GM12865 (cell line): ENCODE results near the gene GAMT.

Experiments used
- DNase-seq: peaks from one replicate; pipeline ENCODE4 v3.0.0; 2010; ENCODE audit warnings: low read depth
- H3K4me3 ChIP-seq: 2 replicates; pipeline ENCODE4 v1.5.1; 2011; ENCODE audit warnings: mild to moderate bottlenecking, low read depth, low read length, control low read depth
- CTCF ChIP-seq: IDR thresholded peaks from 2 replicates; pipeline ENCODE4 v1.5.1; 2011; ENCODE audit warnings: low read length, control low read depth, low read depth, inconsistent platforms; ENCODE audit not compliant: insufficient read depth; ENCODE audit errors: missing control alignments

GAMT gene

DNA sequence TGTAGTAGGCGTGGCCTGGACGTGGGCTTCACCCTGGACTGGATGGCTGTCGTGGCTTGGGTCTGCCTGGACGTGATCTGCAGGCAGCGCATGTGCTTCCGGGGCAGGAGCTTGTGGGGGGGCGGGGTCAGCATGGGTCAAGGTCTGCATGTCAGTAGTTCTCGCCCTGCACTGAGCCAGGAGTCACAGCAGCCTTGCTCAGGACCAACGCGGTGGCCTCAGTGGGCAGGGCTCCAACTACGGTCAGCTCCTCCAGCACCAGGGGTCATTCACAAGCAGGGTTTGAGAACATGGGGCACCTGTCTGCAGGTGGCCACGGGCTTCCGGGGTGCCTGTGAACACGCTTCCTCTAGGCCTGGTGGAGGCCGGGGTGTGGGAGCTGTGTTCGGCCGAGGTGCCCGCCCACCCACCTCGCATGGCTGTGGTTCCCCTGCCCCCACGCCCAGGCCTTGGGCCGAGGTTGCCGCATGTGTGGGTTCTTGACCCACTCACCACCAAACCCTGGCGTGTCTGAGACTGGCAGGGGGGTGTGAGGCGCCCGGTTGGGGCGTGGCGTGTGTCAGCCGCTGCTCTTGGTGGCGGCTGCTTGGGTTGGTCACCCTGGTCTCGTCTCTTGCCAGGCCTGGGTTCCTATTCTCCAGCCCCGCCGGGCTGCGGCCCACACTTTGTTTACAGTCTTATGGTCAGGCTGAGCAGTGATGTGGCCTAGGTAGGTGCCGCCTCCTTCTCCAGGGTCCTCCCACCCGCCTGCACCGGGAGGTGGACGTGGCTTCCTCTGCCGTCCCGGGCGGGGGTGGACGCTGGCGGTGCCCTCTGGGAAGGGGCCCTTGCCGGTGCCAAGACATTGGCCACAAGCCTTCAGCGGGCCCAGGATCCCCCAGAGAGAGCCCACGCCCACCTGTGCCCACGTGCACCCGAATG lies 32.0 kb upstream of the GAMT start:
- DNase-seq = no peak
- no peak overlapping the region for H3K4me3 ChIP-seq
- TF ChIP-seq CTCF = no peak

DNA sequence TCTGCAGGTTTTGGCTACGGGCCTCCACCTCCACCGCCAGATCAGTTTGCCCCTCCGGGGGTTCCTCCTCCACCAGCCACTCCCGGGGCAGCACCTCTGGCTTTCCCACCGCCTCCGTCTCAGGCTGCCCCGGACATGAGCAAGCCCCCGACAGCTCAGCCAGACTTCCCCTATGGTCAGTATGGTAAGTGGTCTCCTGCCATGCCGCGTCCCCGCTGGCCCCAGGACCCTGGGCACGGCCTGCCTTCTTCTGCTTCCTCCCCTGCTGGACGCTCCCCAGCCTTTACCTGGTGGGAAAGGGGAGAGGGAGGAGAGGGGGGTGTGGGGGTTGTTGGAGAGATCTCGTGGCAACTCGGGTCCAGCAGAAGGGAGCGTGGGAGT lies 31.2 kb upstream of the GAMT start:
- TF ChIP-seq CTCF = no peak
- no peak for DNase-seq
- no peak overlapping the region for H3K4me3 ChIP-seq

DNA sequence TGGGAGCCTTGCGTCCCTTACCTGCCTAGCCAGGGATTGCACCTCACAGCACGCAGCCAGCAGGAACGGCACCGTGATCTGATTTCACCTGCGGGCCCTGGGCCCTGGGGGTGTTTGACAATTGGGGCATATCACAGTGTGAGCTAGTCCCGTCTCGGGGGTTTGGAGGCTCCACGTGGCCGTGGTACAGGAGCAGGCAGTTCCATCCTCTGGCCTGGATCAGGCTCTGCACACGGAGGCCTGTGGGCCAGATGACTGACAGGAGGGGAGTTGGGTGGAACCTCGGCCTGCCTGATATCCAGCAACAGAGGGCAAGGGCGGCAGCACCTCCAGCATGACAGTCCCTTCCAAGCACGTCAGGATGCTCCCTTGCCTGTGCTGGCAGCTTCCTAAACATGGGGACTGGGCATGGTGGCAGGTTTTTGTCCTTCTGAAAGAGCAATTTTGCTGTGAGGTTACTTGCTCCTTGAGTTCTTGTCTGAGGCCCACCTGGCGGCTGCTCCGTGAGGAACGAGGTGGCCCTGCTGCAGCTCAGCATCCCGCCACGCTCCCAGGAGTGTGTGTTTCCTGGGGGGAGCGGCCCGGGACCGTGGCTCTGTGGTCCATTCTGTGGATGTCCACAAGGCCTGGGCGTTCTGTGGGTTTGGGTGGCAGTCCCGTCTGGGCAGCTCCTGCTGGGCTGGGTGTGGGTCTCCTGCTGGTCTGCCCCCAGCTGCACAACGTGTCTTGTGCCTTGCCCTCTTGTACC lies 30.6 kb upstream of the GAMT start:
- no peak overlapping the region for H3K4me3 ChIP-seq
- no peak for TF ChIP-seq CTCF
- DNase-seq = no peak

DNA sequence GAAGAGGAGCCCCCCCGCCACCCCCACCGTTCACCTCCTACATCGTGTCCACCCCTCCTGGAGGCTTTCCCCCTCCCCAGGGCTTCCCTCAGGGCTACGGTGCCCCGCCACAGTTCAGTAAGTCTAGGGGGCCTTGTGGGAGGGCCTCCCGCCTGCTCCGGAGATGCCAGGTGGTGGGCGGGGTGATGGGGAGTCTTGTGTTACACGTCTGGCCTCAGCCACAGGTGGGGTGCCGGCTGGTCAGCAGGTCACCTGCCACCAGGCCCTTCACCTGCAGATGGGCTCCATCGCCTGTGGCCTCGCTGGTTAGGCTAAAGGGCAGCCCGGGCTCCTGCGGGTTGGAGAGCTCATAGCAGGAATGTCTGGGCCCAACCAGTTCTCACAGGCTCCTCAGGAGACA lies 28.9 kb upstream of the GAMT start:
- H3K4me3 ChIP-seq = no peak overlapping the region
- TF ChIP-seq CTCF = no peak
- DNase-seq = no peak

GRCh38 chr19:1429750-1430149 lies 28.4 kb upstream of the GAMT start:
- TF ChIP-seq CTCF = no peak

GRCh38 chr19:1428738-1429391 lies 27.5 kb upstream of the GAMT start:
- no peak for DNase-seq
- no peak for TF ChIP-seq CTCF
- no peak overlapping the region for H3K4me3 ChIP-seq

More at GRCh38 chr19:1429750-1430149, 28.4 kb upstream of the GAMT start:
- no peak overlapping the region for H3K4me3 ChIP-seq
- no peak for DNase-seq
